Neural cell (in vitro differentiated cells): ENCODE results near the gene LHFPL6.

Experiments used
- EP300 ChIP-seq: fragments of 450-650 bp; conservative IDR thresholded peaks from 2 replicates; pipeline ENCODE4 v1.6.1; 2014; ENCODE audit warnings: antibody characterized with exemption, mild to moderate bottlenecking, moderate library complexity; ENCODE audit not compliant: poor library complexity, severe bottlenecking
- EZH2 ChIP-seq: fragments of 200-600, 300-800 bp; shearing (Covaris generic), sonication (generic); IDR thresholded peaks from 2 replicates; pipeline ENCODE4 v1.6.1; 2014; ENCODE audit warnings: antibody characterized with exemption, low read length, borderline replicate concordance, mild to moderate bottlenecking; ENCODE audit not compliant: insufficient read depth, poor library complexity, severe bottlenecking
- MXI1 ChIP-seq: fragments of 450-650 bp; conservative IDR thresholded peaks from 2 replicates; pipeline ENCODE4 v1.6.1; 2014; ENCODE audit warnings: antibody characterized with exemption, mild to moderate bottlenecking; ENCODE audit not compliant: poor library complexity, severe bottlenecking
- POLR2AphosphoS5 ChIP-seq: IDR thresholded peaks from 2 replicates; pipeline ENCODE4 v1.6.1; 2012
- RAD21 ChIP-seq: fragments of 450-650 bp; conservative IDR thresholded peaks from 2 replicates; pipeline ENCODE4 v1.6.1; 2014; ENCODE audit warnings: antibody characterized with exemption, mild to moderate bottlenecking, moderate library complexity
- SMC3 ChIP-seq: fragments of 450-650 bp; conservative IDR thresholded peaks from 2 replicates; pipeline ENCODE4 v1.6.1; 2014; ENCODE audit warnings: antibody characterized with exemption, mild to moderate bottlenecking, moderate library complexity; ENCODE audit not compliant: poor library complexity
- TAF1 ChIP-seq: IDR thresholded peaks from 2 replicates; pipeline ENCODE4 v1.6.1; 2012; ENCODE audit warnings: low read depth
- TF ChIP-seq, protein P1 (sequence below): fragments of 450-650 bp; IDR thresholded peaks from 2 replicates; pipeline ENCODE4 v1.5.1; 2014; ENCODE audit warnings: antibody characterized with exemption, mild to moderate bottlenecking, moderate library complexity; ENCODE audit not compliant: poor library complexity, severe bottlenecking
- TF ChIP-seq, protein P2 (sequence below): IDR thresholded peaks from 2 replicates; pipeline ENCODE4 v1.6.1; 2012; ENCODE audit warnings: borderline replicate concordance

DNA sequence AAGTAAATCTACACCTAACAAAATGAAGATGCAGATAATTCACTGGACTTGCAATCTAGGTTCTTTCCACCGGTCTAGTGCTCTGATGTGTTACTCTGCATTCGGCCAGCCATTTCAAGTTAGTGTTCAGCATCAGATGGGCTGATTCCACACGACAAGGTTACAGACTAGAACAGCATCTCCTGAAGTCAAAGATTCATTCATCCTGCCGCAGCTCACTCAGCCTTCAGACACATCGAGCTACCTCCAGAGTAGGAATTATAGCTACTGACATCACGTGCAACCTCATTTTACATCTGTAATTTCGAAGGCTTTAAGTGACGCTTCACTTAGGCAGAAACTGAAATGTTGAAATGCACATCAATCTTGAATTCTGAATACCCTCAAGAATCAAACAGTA is 76.5 kb downstream of the LHFPL6 start:
- TF ChIP-seq, protein P1, sequence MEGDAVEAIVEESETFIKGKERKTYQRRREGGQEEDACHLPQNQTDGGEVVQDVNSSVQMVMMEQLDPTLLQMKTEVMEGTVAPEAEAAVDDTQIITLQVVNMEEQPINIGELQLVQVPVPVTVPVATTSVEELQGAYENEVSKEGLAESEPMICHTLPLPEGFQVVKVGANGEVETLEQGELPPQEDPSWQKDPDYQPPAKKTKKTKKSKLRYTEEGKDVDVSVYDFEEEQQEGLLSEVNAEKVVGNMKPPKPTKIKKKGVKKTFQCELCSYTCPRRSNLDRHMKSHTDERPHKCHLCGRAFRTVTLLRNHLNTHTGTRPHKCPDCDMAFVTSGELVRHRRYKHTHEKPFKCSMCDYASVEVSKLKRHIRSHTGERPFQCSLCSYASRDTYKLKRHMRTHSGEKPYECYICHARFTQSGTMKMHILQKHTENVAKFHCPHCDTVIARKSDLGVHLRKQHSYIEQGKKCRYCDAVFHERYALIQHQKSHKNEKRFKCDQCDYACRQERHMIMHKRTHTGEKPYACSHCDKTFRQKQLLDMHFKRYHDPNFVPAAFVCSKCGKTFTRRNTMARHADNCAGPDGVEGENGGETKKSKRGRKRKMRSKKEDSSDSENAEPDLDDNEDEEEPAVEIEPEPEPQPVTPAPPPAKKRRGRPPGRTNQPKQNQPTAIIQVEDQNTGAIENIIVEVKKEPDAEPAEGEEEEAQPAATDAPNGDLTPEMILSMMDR = no peak
- TF ChIP-seq EP300 (peak; percentile 71), TAF1 (no peak), EZH2 (no peak), SMC3 (no peak), POLR2AphosphoS5 (peak; percentile 51), RAD21 (no peak), MXI1 (no peak)
- TF ChIP-seq, protein P2, sequence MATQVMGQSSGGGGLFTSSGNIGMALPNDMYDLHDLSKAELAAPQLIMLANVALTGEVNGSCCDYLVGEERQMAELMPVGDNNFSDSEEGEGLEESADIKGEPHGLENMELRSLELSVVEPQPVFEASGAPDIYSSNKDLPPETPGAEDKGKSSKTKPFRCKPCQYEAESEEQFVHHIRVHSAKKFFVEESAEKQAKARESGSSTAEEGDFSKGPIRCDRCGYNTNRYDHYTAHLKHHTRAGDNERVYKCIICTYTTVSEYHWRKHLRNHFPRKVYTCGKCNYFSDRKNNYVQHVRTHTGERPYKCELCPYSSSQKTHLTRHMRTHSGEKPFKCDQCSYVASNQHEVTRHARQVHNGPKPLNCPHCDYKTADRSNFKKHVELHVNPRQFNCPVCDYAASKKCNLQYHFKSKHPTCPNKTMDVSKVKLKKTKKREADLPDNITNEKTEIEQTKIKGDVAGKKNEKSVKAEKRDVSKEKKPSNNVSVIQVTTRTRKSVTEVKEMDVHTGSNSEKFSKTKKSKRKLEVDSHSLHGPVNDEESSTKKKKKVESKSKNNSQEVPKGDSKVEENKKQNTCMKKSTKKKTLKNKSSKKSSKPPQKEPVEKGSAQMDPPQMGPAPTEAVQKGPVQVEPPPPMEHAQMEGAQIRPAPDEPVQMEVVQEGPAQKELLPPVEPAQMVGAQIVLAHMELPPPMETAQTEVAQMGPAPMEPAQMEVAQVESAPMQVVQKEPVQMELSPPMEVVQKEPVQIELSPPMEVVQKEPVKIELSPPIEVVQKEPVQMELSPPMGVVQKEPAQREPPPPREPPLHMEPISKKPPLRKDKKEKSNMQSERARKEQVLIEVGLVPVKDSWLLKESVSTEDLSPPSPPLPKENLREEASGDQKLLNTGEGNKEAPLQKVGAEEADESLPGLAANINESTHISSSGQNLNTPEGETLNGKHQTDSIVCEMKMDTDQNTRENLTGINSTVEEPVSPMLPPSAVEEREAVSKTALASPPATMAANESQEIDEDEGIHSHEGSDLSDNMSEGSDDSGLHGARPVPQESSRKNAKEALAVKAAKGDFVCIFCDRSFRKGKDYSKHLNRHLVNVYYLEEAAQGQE = no peak
